SK-N-SH treated with all-trans-retinoic acid at 6 μM for 48 hours (cell line): ENCODE measurements around the gene ABCB8.

Experiments
- ATAC-seq: fragments of 200-7000 bp; cut with Tn5 transposase; 3 replicates; pipeline ENCODE4 v1.9.1; 2020; ENCODE audit warnings: mild to moderate bottlenecking, moderate library complexity
- BACH2 ChIP-seq: fragments of 250-450 bp; sonication (Bioruptor Pico); IDR thresholded peaks from 2 replicates; pipeline ENCODE4 v1.9.0; 2021; ENCODE audit warnings: mild to moderate bottlenecking, borderline replicate concordance
- CSDC2 ChIP-seq: fragments of 250-450 bp; sonication (Bioruptor Pico); IDR thresholded peaks from 2 replicates; pipeline ENCODE4 v1.5.0; 2020; ENCODE audit warnings: mild to moderate bottlenecking, moderate library complexity
- CSRNP3 ChIP-seq: fragments of 250-450 bp; sonication (Bioruptor Pico); IDR thresholded peaks from 2 replicates; pipeline ENCODE4 v1.5.1; 2021; ENCODE audit warnings: mild to moderate bottlenecking, moderate library complexity
- ESRRG ChIP-seq: fragments of 250-450 bp; sonication (Bioruptor Pico); IDR thresholded peaks from 2 replicates; pipeline ENCODE4 v1.6.1; 2021; ENCODE audit warnings: mild to moderate bottlenecking
- GLIS3 ChIP-seq: fragments of 250-450 bp; sonication (Bioruptor Pico); IDR thresholded peaks from 2 replicates; pipeline ENCODE4 v1.5.0; 2020; ENCODE audit warnings: mild to moderate bottlenecking, moderate library complexity
- ISL1 ChIP-seq: fragments of 250-450 bp; sonication (Bioruptor Pico); IDR thresholded peaks from 2 replicates; pipeline ENCODE4 v2.1.2; 2022; ENCODE audit warnings: mild to moderate bottlenecking, moderate library complexity
- OSR1 ChIP-seq: fragments of 250-450 bp; sonication (Bioruptor Pico); IDR thresholded peaks from 2 replicates; pipeline ENCODE4 v1.8.0; 2022; ENCODE audit warnings: moderate library complexity, mild to moderate bottlenecking, inconsistent platforms
- PATZ1 ChIP-seq: fragments of 250-450 bp; sonication (Bioruptor Pico); IDR thresholded peaks from 2 replicates; pipeline ENCODE4 v1.8.0; 2020; ENCODE audit warnings: mild to moderate bottlenecking, moderate library complexity, borderline replicate concordance
- POU6F1 ChIP-seq: fragments of 250-450 bp; sonication (Bioruptor Pico); IDR thresholded peaks from 2 replicates; pipeline ENCODE4 v1.8.0; 2021; ENCODE audit warnings: low read depth, mild to moderate bottlenecking, moderate library complexity, borderline replicate concordance
- PPARA ChIP-seq: fragments of 250-450 bp; sonication (Bioruptor Pico); IDR thresholded peaks from 2 replicates; pipeline ENCODE4 v1.5.0; 2020; ENCODE audit warnings: mild to moderate bottlenecking, borderline replicate concordance
- RARB ChIP-seq: fragments of 250-450 bp; sonication (Bioruptor Pico); IDR thresholded peaks from 2 replicates; pipeline ENCODE4 v1.8.0; 2021; ENCODE audit warnings: mild to moderate bottlenecking, moderate library complexity
- TCF4 ChIP-seq: fragments of 250-450 bp; sonication (Bioruptor Pico); IDR thresholded peaks from 2 replicates; pipeline ENCODE4 v1.8.0; 2021; ENCODE audit warnings: mild to moderate bottlenecking, moderate library complexity, borderline replicate concordance
- TSHZ2 ChIP-seq: fragments of 250-450 bp; sonication (Bioruptor Pico); IDR thresholded peaks from 2 replicates; pipeline ENCODE4 v1.5.0; 2020; ENCODE audit warnings: mild to moderate bottlenecking, moderate library complexity
- ZC3H10 ChIP-seq: fragments of 250-450 bp; sonication (Bioruptor Pico); IDR thresholded peaks from 2 replicates; pipeline ENCODE4 v1.5.1; 2021; ENCODE audit warnings: mild to moderate bottlenecking, moderate library complexity
- ZNF565 ChIP-seq: fragments of 450-650 bp; formaldehyde crosslinking; conservative IDR thresholded peaks from 2 replicates; pipeline ENCODE4 v1.5.0; 2020; ENCODE audit warnings: low read depth, mild to moderate bottlenecking, moderate library complexity
- ZNF70 ChIP-seq: fragments of 450-650 bp; formaldehyde crosslinking; IDR thresholded peaks from 2 replicates; pipeline ENCODE4 v1.5.0; 2020; ENCODE audit warnings: mild to moderate bottlenecking, moderate library complexity
- ZNF8 ChIP-seq: fragments of 450-650 bp; formaldehyde crosslinking; IDR thresholded peaks from 2 replicates; pipeline ENCODE4 v1.5.0; 2020; ENCODE audit warnings: mild to moderate bottlenecking, moderate library complexity

Gene ABCB8

GRCh38 chr7:151013356-151013732 lies 14.9 kb upstream of the ABCB8 start (continued):
- TF ChIP-seq CSRNP3 = no peak

- ATAC-seq = peak; percentile 51
Measured at GRCh38 chr7:151013733-151014497, 14.3 kb upstream of the ABCB8 start.

GRCh38 chr7:151014950-151015349 lies 13.3 kb upstream of the ABCB8 start:
- TF ChIP-seq POU6F1 (no peak), ZNF565 (no peak), PATZ1 (CRISPR knock-in tag) (no peak), ZNF8 (CRISPR knock-in tag) (no peak), ZNF70 (CRISPR knock-in tag) (no peak), ISL1 (no peak), CSRNP3 (no peak), GLIS3 (CRISPR knock-in tag) (no peak), OSR1 (CRISPR knock-in tag) (no peak), BACH2 (CRISPR knock-in tag) (no peak), ZC3H10 (CRISPR knock-in tag) (no peak), TCF4 (CRISPR knock-in tag) (no peak), RARB (CRISPR knock-in tag) (no peak)
- ATAC-seq = no peak

More at GRCh38 chr7:151013733-151014497, 14.3 kb upstream of the ABCB8 start:
- no peak for TF ChIP-seq RARB (CRISPR knock-in tag)
- TF ChIP-seq ZNF8 (CRISPR knock-in tag) = no peak
- TF ChIP-seq TSHZ2 = no peak
- TF ChIP-seq ZNF70 (CRISPR knock-in tag) = peak; percentile 47; the same call in 1 of the 2 replicates

- TF ChIP-seq ESRRG (CRISPR knock-in tag) (no peak), BACH2 (CRISPR knock-in tag) (no peak), ZNF8 (CRISPR knock-in tag) (no peak), POU6F1 (no peak), TSHZ2 (no peak), RARB (CRISPR knock-in tag) (no peak), PATZ1 (CRISPR knock-in tag) (no peak), ZC3H10 (CRISPR knock-in tag) (no peak), PPARA (CRISPR knock-in tag) (no peak), CSDC2 (CRISPR knock-in tag) (no peak)
- ATAC-seq = no peak
Measured at GRCh38 chr7:151015967-151016366, 12.3 kb upstream of the ABCB8 start.
